ENCODE results near the gene GPI.

Gene GPI

GRCh38 chr19:34370983-34371382 lies 6.0 kb downstream of the GPI start:
- no peak for TF ChIP-seq GATA3 (IDR thresholded peaks at IDR 0.05; ENCODE audit: low read depth, low read length)
- no peak for TF ChIP-seq GATA2 (IDR thresholded peaks at IDR 0.05; ENCODE audit: low read depth, low read length)

- TF ChIP-seq GATA3 (IDR thresholded peaks at IDR 0.05; ENCODE audit: low read depth, low read length) (no peak), GATA2 (IDR thresholded peaks at IDR 0.05; ENCODE audit: low read depth, low read length) (no peak)
These were observed 8.7 kb downstream of the GPI start for GRCh38 chr19:34373601-34374288.

- no peak for TF ChIP-seq GATA2 (IDR thresholded peaks at IDR 0.05; ENCODE audit: low read depth, low read length)
- no peak for TF ChIP-seq GATA3 (IDR thresholded peaks at IDR 0.05; ENCODE audit: low read depth, low read length)
These were observed 10.6 kb downstream of the GPI start for GRCh38 chr19:34375598-34375997.

GRCh38 chr19:34380639-34381241 lies 15.7 kb downstream of the GPI start:
- TF ChIP-seq GATA3 (IDR thresholded peaks at IDR 0.05; ENCODE audit: low read depth, low read length) (no peak), GATA2 (IDR thresholded peaks at IDR 0.05; ENCODE audit: low read depth, low read length) (no peak)

GRCh38 chr19:34381399-34382251 lies 16.6 kb downstream of the GPI start:
- TF ChIP-seq GATA3 (IDR thresholded peaks at IDR 0.05; ENCODE audit: low read depth, low read length) (no peak), GATA2 (IDR thresholded peaks at IDR 0.05; ENCODE audit: low read depth, low read length) (no peak)

- TF ChIP-seq GATA2 (IDR thresholded peaks at IDR 0.05; ENCODE audit: low read depth, low read length) (no peak), GATA3 (IDR thresholded peaks at IDR 0.05; ENCODE audit: low read depth, low read length) (no peak)
These were observed 17.5 kb downstream of the GPI start for GRCh38 chr19:34382471-34382870.

GRCh38 chr19:34383599-34383998 lies 18.6 kb downstream of the GPI start:
- TF ChIP-seq GATA2 (IDR thresholded peaks at IDR 0.05; ENCODE audit: low read depth, low read length), result no peak
- no peak for TF ChIP-seq GATA3 (IDR thresholded peaks at IDR 0.05; ENCODE audit: low read depth, low read length)

GRCh38 chr19:34386645-34387445 lies 21.8 kb downstream of the GPI start:
- TF ChIP-seq GATA2 (IDR thresholded peaks at IDR 0.05; ENCODE audit: low read depth, low read length) (no peak), GATA3 (IDR thresholded peaks at IDR 0.05; ENCODE audit: low read depth, low read length) (no peak)

- TF ChIP-seq GATA3 (IDR thresholded peaks at IDR 0.05; ENCODE audit: low read depth, low read length), result no peak
- no peak for TF ChIP-seq GATA2 (IDR thresholded peaks at IDR 0.05; ENCODE audit: low read depth, low read length)
These were observed 22.4 kb downstream of the GPI start for GRCh38 chr19:34387446-34387810.

- no peak for TF ChIP-seq GATA3 (IDR thresholded peaks at IDR 0.05; ENCODE audit: low read depth, low read length)
- TF ChIP-seq GATA2 (IDR thresholded peaks at IDR 0.05; ENCODE audit: low read depth, low read length), result no peak
These were observed 26.8 kb downstream of the GPI start for GRCh38 chr19:34391813-34392212.

GRCh38 chr19:34393031-34393430 lies 28.0 kb downstream of the GPI start:
- TF ChIP-seq GATA2 (IDR thresholded peaks at IDR 0.05; ENCODE audit: low read depth, low read length), result no peak
- no peak for TF ChIP-seq GATA3 (IDR thresholded peaks at IDR 0.05; ENCODE audit: low read depth, low read length)

GRCh38 chr19:34393629-34394028 lies 28.6 kb downstream of the GPI start:
- TF ChIP-seq GATA3 (IDR thresholded peaks at IDR 0.05; ENCODE audit: low read depth, low read length) (no peak), GATA2 (IDR thresholded peaks at IDR 0.05; ENCODE audit: low read depth, low read length) (no peak)

- TF ChIP-seq GATA2 (IDR thresholded peaks at IDR 0.05; ENCODE audit: low read depth, low read length) (no peak), GATA3 (IDR thresholded peaks at IDR 0.05; ENCODE audit: low read depth, low read length) (no peak)
These were observed 32.9 kb downstream of the GPI start for GRCh38 chr19:34397853-34398252.

- TF ChIP-seq GATA2 (IDR thresholded peaks at IDR 0.05; ENCODE audit: low read depth, low read length) (no peak), GATA3 (IDR thresholded peaks at IDR 0.05; ENCODE audit: low read depth, low read length) (no peak)
These were observed 34.9 kb downstream of the GPI start for GRCh38 chr19:34399886-34400285.
